ENCODE results near the gene RLF.

The RLF gene

GRCh38 chr1:40243351-40243750, 82.2 kb downstream of the RLF start:
- TF ChIP-seq, protein P1, sequence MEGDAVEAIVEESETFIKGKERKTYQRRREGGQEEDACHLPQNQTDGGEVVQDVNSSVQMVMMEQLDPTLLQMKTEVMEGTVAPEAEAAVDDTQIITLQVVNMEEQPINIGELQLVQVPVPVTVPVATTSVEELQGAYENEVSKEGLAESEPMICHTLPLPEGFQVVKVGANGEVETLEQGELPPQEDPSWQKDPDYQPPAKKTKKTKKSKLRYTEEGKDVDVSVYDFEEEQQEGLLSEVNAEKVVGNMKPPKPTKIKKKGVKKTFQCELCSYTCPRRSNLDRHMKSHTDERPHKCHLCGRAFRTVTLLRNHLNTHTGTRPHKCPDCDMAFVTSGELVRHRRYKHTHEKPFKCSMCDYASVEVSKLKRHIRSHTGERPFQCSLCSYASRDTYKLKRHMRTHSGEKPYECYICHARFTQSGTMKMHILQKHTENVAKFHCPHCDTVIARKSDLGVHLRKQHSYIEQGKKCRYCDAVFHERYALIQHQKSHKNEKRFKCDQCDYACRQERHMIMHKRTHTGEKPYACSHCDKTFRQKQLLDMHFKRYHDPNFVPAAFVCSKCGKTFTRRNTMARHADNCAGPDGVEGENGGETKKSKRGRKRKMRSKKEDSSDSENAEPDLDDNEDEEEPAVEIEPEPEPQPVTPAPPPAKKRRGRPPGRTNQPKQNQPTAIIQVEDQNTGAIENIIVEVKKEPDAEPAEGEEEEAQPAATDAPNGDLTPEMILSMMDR (conservative IDR thresholded peaks at IDR 0.05), result no peak
- no peak overlapping the region for H3K27ac ChIP-seq

- TF ChIP-seq, protein P1 (conservative IDR thresholded peaks at IDR 0.05), result no peak
- H3K27ac ChIP-seq, result no peak overlapping the region
Observed at GRCh38 chr1:40244138-40244744, 83.1 kb downstream of the RLF start.

- H3K27ac ChIP-seq, result no peak overlapping the region
- TF ChIP-seq, protein P1 (conservative IDR thresholded peaks at IDR 0.05), result no peak
Observed at GRCh38 chr1:40245686-40246085, 84.5 kb downstream of the RLF start.

GRCh38 chr1:40247655-40248054, 86.5 kb downstream of the RLF start, which contains the start of gene TMCO2:
TSS of gene TMCO2 (plus strand) at chr1:40247937. CDS start at chr1:40247994, 57 bp downstream.
- TF ChIP-seq, protein P1 (conservative IDR thresholded peaks at IDR 0.05), result no peak

GRCh38 chr1:40248412-40248811, 87.2 kb downstream of the RLF start:
- TF ChIP-seq, protein P1 (conservative IDR thresholded peaks at IDR 0.05), result no peak

More at GRCh38 chr1:40247655-40248054, 86.5 kb downstream of the RLF start, which contains the start of gene TMCO2:
- no peak within 1 kb of the TSS for H3K27ac ChIP-seq

GRCh38 chr1:40251456-40251855, 90.3 kb downstream of the RLF start:
- no peak overlapping the region for H3K27ac ChIP-seq
- TF ChIP-seq, protein P1 (conservative IDR thresholded peaks at IDR 0.05), result no peak

More at GRCh38 chr1:40248412-40248811, 87.2 kb downstream of the RLF start:
- H3K27ac ChIP-seq, result no peak overlapping the region

DNA sequence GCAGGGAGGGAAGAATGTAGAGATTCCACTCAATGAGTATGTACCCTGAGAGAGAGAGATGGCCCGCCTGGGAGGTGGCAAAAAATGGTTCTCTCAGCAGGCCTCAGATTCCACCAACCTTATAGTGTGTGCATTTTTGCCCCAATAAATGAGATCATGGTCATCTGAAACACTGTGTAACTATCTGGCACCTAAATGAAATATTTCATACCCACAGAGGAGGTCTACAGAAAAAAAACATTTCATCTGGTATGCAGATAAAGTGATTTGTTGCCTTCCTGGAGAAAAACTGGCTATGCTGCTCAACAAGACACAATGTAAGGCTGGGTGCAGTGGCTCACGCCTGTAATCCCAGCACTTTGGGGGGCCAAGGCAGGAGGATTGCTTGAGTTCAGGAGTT, 91.4 kb downstream of the RLF start:
- H3K27ac ChIP-seq, result no peak overlapping the region
- TF ChIP-seq, protein P1 (conservative IDR thresholded peaks at IDR 0.05), result no peak

All from VCaP (cell line).